ENCODE data around the gene CMTR1. TPM values are rescaled to one million over a fixed set of nuclear protein-coding genes. Genes with fewer than 3 reads are reported as not detected.
"Not testable (repeated sequence)": the region's sequence is repeated elsewhere in the genome, so short reads cannot be mapped to it uniquely, and the experiment has no call there.

CMTR1 gene
- total RNA-seq, 5 donors from 2014 or later (not counting 1 experiment from before 2014, with no cell fraction given), result 62.5 to 82.7 (median 75.2) TPM

DNA sequence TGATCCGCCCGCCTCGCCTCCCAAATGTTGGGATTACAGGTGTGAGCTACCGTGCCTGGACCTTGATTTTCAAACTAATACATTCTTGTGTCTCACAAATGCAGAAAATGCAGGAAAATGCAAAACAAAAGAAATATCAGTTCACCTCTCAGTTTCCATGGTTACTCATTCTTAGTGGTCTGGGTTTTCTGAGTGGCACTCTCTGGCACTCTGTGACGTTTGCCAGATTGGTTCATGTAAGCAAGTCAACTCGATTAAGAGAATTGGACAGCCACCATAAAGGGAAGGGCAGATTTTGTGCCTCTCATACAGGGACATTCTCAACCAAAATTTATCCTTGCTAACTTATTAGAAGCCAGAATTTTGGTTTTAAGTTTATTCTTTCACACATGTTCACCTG, 8.6 kb downstream of the CMTR1 start:
- Histone ChIP-seq H3K36me3 (ENCODE audit: control insufficient read depth in 2 of 2, extremely low read depth in 1 of 2, insufficient read depth in 1 of 2, low read length in 1 of 2) (peaks cover 15 to 64% of the 10 kb centered on the region in 2 donors), H3K27me3 (replicated peaks in 1 of 2; ENCODE audit: control insufficient read depth in 2 of 2, extremely low read depth in 1 of 2, insufficient read depth in 2 of 2, low read length in 1 of 2) (no peaks in the 10 kb centered on the region), H3K27ac (ENCODE audit: low read length) (peak overlapping the region; percentile 84), H3K4me1 (ENCODE audit: control insufficient read depth in 1 of 2, extremely low read depth in 1 of 2, insufficient read depth in 2 of 2, low read length in 2 of 2) (peaks cover 0 to 9% of the 10 kb centered on the region in 2 experiments), H3K9me3 (no peaks in the 10 kb centered on the region), H3K4me3 (ENCODE audit: control insufficient read depth in 1 of 2, extremely low read depth in 1 of 2, low read length in 1 of 2) (no peak overlapping the region)
- ChIA-PET CTCF (interaction anchor here in 1 of 2 donors (1.5 kb wide), 1 partner anchor 8 kb away, joined by 6 read pairs; no protein-coding TSS in a partner anchor), POLR2A (interaction anchor here (0.6 to 1.3 kb wide), 2 partner anchors 8 to 9 kb away, joined by 3 to 4 read pairs; partner anchors contain the start of gene CMTR1 (in 1 of the 2))
- peaks cover 53% of the 10 kb centered on the region for H3K36me3 Mint-ChIP-seq
- DNase-seq (peak in 1 of 35 experiments; percentile 11), ATAC-seq (replicated peaks in 1 of 4) (no peak)
- H3K4me1 Mint-ChIP-seq, result peaks cover 29 to 59% (median 54%) of the 10 kb centered on the region in 3 donors
- no peaks in the 10 kb centered on the region for H3K27me3 Mint-ChIP-seq
- 85% methylated on average over 6 of the region's 6 CpGs for WGBS (ENCODE audit: insufficient coverage)
- H3K27ac Mint-ChIP-seq, result peak overlapping the region; percentile 91 to 93
- no peak overlapping the region for H3K4me3 Mint-ChIP-seq
- no peaks in the 10 kb centered on the region for H3K9me3 Mint-ChIP-seq

DNA sequence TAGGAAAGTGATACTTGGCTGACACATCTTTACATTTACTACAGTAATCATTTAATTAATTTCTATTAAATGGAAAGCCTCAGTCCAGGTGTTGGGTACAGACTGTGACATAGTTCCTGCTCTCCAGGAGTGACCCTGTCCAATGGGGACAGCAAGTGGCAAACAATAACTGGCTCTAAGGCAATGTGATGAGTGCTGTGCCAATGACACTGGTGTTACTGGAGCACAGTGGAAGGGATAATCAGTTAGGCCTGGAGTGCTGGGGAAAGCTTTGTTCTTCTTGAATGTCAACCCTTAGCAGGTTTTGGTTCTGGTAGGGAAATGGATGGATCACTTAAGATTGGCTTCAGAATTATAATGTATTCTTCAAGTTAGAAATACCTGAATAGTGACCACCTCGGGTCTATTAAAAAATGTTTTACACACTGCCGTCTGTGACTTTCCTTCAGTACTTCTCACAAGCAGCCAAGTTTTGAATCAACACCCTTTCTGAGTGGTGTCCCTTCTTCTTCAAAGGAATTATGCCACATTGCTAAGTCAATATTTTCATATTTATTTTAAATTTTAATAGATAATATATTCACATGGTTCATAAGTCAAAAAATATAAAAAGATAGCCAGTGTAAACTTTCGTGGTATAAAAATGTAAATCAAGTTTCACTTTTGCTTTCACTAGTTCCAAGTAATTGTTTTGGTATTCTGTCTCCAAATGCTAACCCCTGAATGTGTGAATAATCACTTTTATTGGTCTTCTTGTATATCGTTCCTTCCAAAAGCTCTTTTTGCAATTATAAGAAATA, 9.6 kb downstream of the CMTR1 start:
- H3K27me3 ChIP-seq (replicated peaks in 1 of 2; ENCODE audit: control insufficient read depth in 2 of 2, extremely low read depth in 1 of 2, insufficient read depth in 2 of 2, low read length in 1 of 2), result no peaks in the 10 kb centered on the region
- H3K4me3 ChIP-seq (ENCODE audit: control insufficient read depth in 1 of 2, extremely low read depth in 1 of 2, low read length in 1 of 2), result peak overlapping the region in 1 of 2 donors; percentile 41
- CTCF ChIA-PET, result interaction anchor here in 1 of 2 donors (0.5 to 1.5 kb wide), 2 partner anchors 9 to 24 kb away, joined by 6 to 8 read pairs; no protein-coding TSS in a partner anchor
- Mint-ChIP-seq H3K4me1 (peaks cover 23 to 53% (median 47%) of the 10 kb centered on the region in 3 donors), H3K9me3 (no peaks in the 10 kb centered on the region), H3K4me3 (peak overlapping the region; percentile 68 to 85 (median 77)), H3K36me3 (peaks cover 55% of the 10 kb centered on the region), H3K27me3 (no peaks in the 10 kb centered on the region), H3K27ac (peak overlapping the region; percentile 93 to 96)
- 10% methylated on average over 2 of the region's 4 CpGs for WGBS (ENCODE audit: insufficient coverage)
- peak; percentile 41 to 52 (median 50) for ATAC-seq (replicated peaks in 1 of 4)
- DNase-seq, result peak in 1 of 35 experiments; percentile 25
- peak overlapping the region; percentile 84 for H3K27ac ChIP-seq (ENCODE audit: low read length)
- peaks cover 16 to 63% of the 10 kb centered on the region in 2 donors for H3K36me3 ChIP-seq (ENCODE audit: control insufficient read depth in 2 of 2, extremely low read depth in 1 of 2, insufficient read depth in 1 of 2, low read length in 1 of 2)
- peaks cover 0 to 9% of the 10 kb centered on the region in 2 experiments for H3K4me1 ChIP-seq (ENCODE audit: control insufficient read depth in 1 of 2, extremely low read depth in 1 of 2, insufficient read depth in 2 of 2, low read length in 2 of 2)
- POLR2A ChIA-PET, result interaction anchor here (0.5 to 1.3 kb wide), 4 partner anchors 9 to 78 kb away, joined by 3 to 7 read pairs (median 4); no protein-coding TSS in a partner anchor
- no peaks in the 10 kb centered on the region for H3K9me3 ChIP-seq

DNA sequence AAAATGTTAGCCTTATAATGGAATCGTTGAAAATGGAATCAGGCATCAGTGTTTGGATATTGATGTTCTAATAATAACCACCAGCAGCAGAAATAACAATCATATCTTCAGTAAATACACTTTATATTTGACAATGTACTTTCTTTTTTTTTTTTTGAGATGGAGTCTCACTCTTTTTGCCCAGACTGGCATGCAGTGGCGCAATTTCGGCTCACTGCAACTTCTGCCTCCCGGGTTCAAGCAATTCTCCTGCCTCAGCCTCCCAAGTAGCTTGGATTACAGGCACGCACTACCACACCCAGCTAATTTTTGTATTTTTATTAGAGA, 10.2 kb downstream of the CMTR1 start:
- WGBS (ENCODE audit: insufficient coverage), result no CpG with 5 or more reads among the region's 5 CpGs
- H3K9me3 ChIP-seq; H3K4me1 ChIP-seq (ENCODE audit: control insufficient read depth in 1 of 2, extremely low read depth in 1 of 2, insufficient read depth in 2 of 2, low read length in 2 of 2); H3K9me3 Mint-ChIP-seq; H3K27me3 ChIP-seq (replicated peaks in 1 of 2; ENCODE audit: control insufficient read depth in 2 of 2, extremely low read depth in 1 of 2, insufficient read depth in 2 of 2, low read length in 1 of 2); ATAC-seq (replicated peaks in 1 of 4); DNase-seq; H3K27me3 Mint-ChIP-seq: not testable (repeated sequence)
- ChIA-PET POLR2A (interaction anchor here in 1 of 2 donors (0.7 to 1.3 kb wide), 2 partner anchors 9 to 52 kb away, joined by 4 to 7 read pairs; no protein-coding TSS in a partner anchor), CTCF (interaction anchor here in 1 of 2 donors (1.2 kb wide), 1 partner anchor 9 kb away, joined by 6 read pairs; no protein-coding TSS in a partner anchor)
- Mint-ChIP-seq H3K4me3 (peak overlapping the region; percentile 68 to 85 (median 77)), H3K36me3 (peaks cover 50% of the 10 kb centered on the region), H3K27ac (peak overlapping the region; percentile 93 to 96), H3K4me1 (peaks cover 18 to 48% (median 43%) of the 10 kb centered on the region in 3 donors)
- peak overlapping the region in 1 of 2 donors; percentile 41 for H3K4me3 ChIP-seq (ENCODE audit: control insufficient read depth in 1 of 2, extremely low read depth in 1 of 2, low read length in 1 of 2)
- peaks cover 16 to 59% of the 10 kb centered on the region in 2 donors for H3K36me3 ChIP-seq (ENCODE audit: control insufficient read depth in 2 of 2, extremely low read depth in 1 of 2, insufficient read depth in 1 of 2, low read length in 1 of 2)
- H3K27ac ChIP-seq (ENCODE audit: low read length), result peak overlapping the region; percentile 84

GRCh38 chr6:37449984-37450383, 17.0 kb downstream of the CMTR1 start:
- Mint-ChIP-seq H3K4me1 (peaks cover 0 to 9% (median 0%) of the 10 kb centered on the region in 3 donors), H3K27me3 (no peaks in the 10 kb centered on the region), H3K36me3 (peaks cover 66% of the 10 kb centered on the region), H3K27ac (no peak overlapping the region), H3K4me3 (no peak overlapping the region), H3K9me3 (no peaks in the 10 kb centered on the region)
- H3K4me1 ChIP-seq (ENCODE audit: control insufficient read depth in 1 of 2, extremely low read depth in 1 of 2, insufficient read depth in 2 of 2, low read length in 2 of 2), result no peaks in the 10 kb centered on the region
- ATAC-seq (replicated peaks in 1 of 4) (no peak), DNase-seq (no peak)
- peaks cover 26 to 85% of the 10 kb centered on the region in 2 donors for H3K36me3 ChIP-seq (ENCODE audit: control insufficient read depth in 2 of 2, extremely low read depth in 1 of 2, insufficient read depth in 1 of 2, low read length in 1 of 2)
- 100% methylated on average over 3 of the region's 4 CpGs for WGBS (ENCODE audit: insufficient coverage)
- H3K27me3 ChIP-seq (replicated peaks in 1 of 2; ENCODE audit: control insufficient read depth in 2 of 2, extremely low read depth in 1 of 2, insufficient read depth in 2 of 2, low read length in 1 of 2), result no peaks in the 10 kb centered on the region
- H3K9me3 ChIP-seq, result no peaks in the 10 kb centered on the region
- no peak overlapping the region for H3K27ac ChIP-seq (ENCODE audit: low read length)
- ChIA-PET CTCF (no interaction called here), POLR2A (no interaction called here)
- H3K4me3 ChIP-seq (ENCODE audit: control insufficient read depth in 1 of 2, extremely low read depth in 1 of 2, low read length in 1 of 2), result no peak overlapping the region

- no peak for ATAC-seq (replicated peaks in 1 of 4)
- no peak for DNase-seq
- Histone ChIP-seq H3K27me3 (replicated peaks in 1 of 2; ENCODE audit: control insufficient read depth in 2 of 2, extremely low read depth in 1 of 2, insufficient read depth in 2 of 2, low read length in 1 of 2) (no peaks in the 10 kb centered on the region), H3K4me1 (ENCODE audit: control insufficient read depth in 1 of 2, extremely low read depth in 1 of 2, insufficient read depth in 2 of 2, low read length in 2 of 2) (no peaks in the 10 kb centered on the region), H3K36me3 (ENCODE audit: control insufficient read depth in 2 of 2, extremely low read depth in 1 of 2, insufficient read depth in 1 of 2, low read length in 1 of 2) (peaks cover 24 to 88% of the 10 kb centered on the region in 2 donors), H3K27ac (ENCODE audit: low read length) (no peak overlapping the region), H3K4me3 (ENCODE audit: control insufficient read depth in 1 of 2, extremely low read depth in 1 of 2, low read length in 1 of 2) (no peak overlapping the region), H3K9me3 (no peaks in the 10 kb centered on the region)
- H3K4me1 Mint-ChIP-seq, result peaks cover 0 to 9% (median 0%) of the 10 kb centered on the region in 3 donors
- H3K4me3 Mint-ChIP-seq, result no peak overlapping the region
- H3K27me3 Mint-ChIP-seq, result no peaks in the 10 kb centered on the region
- WGBS (ENCODE audit: insufficient coverage), result no CpG with 5 or more reads among the region's 2 CpGs
- no peak overlapping the region for H3K27ac Mint-ChIP-seq
- H3K36me3 Mint-ChIP-seq, result peaks cover 66% of the 10 kb centered on the region
- CTCF ChIA-PET, result interaction anchor here in 1 of 2 donors (0.7 kb wide), 1 partner anchor 33 kb away, joined by 5 read pairs; no protein-coding TSS in a partner anchor
- no peaks in the 10 kb centered on the region for H3K9me3 Mint-ChIP-seq
- POLR2A ChIA-PET, result interaction anchor here (0.6 kb wide), 2 partner anchors 333 to 1082 kb away, joined by 3 to 4 read pairs; no protein-coding TSS in a partner anchor
Measured at GRCh38 chr6:37451441-37452193, 18.6 kb downstream of the CMTR1 start.

GRCh38 chr6:37452522-37452921, 19.5 kb downstream of the CMTR1 start:
- POLR2A ChIA-PET, result interaction anchor here (0.7 to 1.0 kb wide), 2 partner anchors 8 to 142 kb away, joined by 3 read pairs; no protein-coding TSS in a partner anchor

More at GRCh38 chr6:37452522-37452921, 19.5 kb downstream of the CMTR1 start:
- Mint-ChIP-seq H3K36me3 (peaks cover 65% of the 10 kb centered on the region), H3K27ac (no peak overlapping the region), H3K4me1 (peaks cover 0 to 9% (median 0%) of the 10 kb centered on the region in 3 donors), H3K4me3 (no peak overlapping the region), H3K9me3 (no peaks in the 10 kb centered on the region), H3K27me3 (no peaks in the 10 kb centered on the region)
- DNase-seq (no peak), ATAC-seq (replicated peaks in 1 of 4) (no peak)
- no peak overlapping the region for H3K4me3 ChIP-seq (ENCODE audit: control insufficient read depth in 1 of 2, extremely low read depth in 1 of 2, low read length in 1 of 2)
- H3K4me1 ChIP-seq (ENCODE audit: control insufficient read depth in 1 of 2, extremely low read depth in 1 of 2, insufficient read depth in 2 of 2, low read length in 2 of 2), result no peaks in the 10 kb centered on the region
- WGBS (ENCODE audit: insufficient coverage), result no CpG with 5 or more reads among the region's 3 CpGs
- no peak overlapping the region for H3K27ac ChIP-seq (ENCODE audit: low read length)
- H3K27me3 ChIP-seq (replicated peaks in 1 of 2; ENCODE audit: control insufficient read depth in 2 of 2, extremely low read depth in 1 of 2, insufficient read depth in 2 of 2, low read length in 1 of 2), result no peaks in the 10 kb centered on the region
- CTCF ChIA-PET, result no interaction called here
- H3K36me3 ChIP-seq (ENCODE audit: control insufficient read depth in 2 of 2, extremely low read depth in 1 of 2, insufficient read depth in 1 of 2, low read length in 1 of 2), result peaks cover 23 to 83% of the 10 kb centered on the region in 2 donors
- no peaks in the 10 kb centered on the region for H3K9me3 ChIP-seq
